MM.1S (cell line): ENCODE data around the gene ALG6.
"Not testable (repeated sequence)": the region's sequence is repeated elsewhere in the genome, so short reads cannot be mapped to it uniquely, and the experiment has no call there.

Source experiments
- DNase-seq: peaks from one replicate; pipeline ENCODE4 v3.0.0-alpha.2; 2015
- H2AFZ ChIP-seq: fragments of 300-600 bp; sonication (generic); 2 replicates; pipeline ENCODE4 v1.6.0; 2016; ENCODE audit warnings: antibody characterized with exemption, low read length
- H3F3A ChIP-seq: fragments of 300-600 bp; sonication (generic); 2 replicates; pipeline ENCODE4 v1.6.1; 2016; ENCODE audit warnings: mild to moderate bottlenecking, antibody characterized with exemption, low read length, moderate library complexity, mixed read lengths; ENCODE audit not compliant: insufficient read depth
- H3K27ac ChIP-seq: fragments of 300-600 bp; sonication (generic); 2 replicates; pipeline ENCODE4 v1.5.1; 2016; ENCODE audit warnings: mild to moderate bottlenecking, low read length
- H3K27me3 ChIP-seq: fragments of 300-600 bp; sonication (generic); replicated peaks from 2 replicates; pipeline ENCODE4 v1.6.0; 2016; ENCODE audit warnings: low read length; ENCODE audit not compliant: insufficient read depth
- H3K36me3 ChIP-seq: fragments of 300-600 bp; sonication (generic); replicated peaks from 2 replicates; pipeline ENCODE4 v1.6.1; 2016; ENCODE audit warnings: mild to moderate bottlenecking, low read length, mixed read lengths; ENCODE audit not compliant: insufficient read depth
- H3K4me1 ChIP-seq: fragments of 300-600 bp; sonication (generic); 2 replicates; pipeline ENCODE4 v1.6.1; 2016; ENCODE audit warnings: low read length, mixed read lengths
- H3K4me2 ChIP-seq: fragments of 300-600 bp; sonication (generic); 2 replicates; pipeline ENCODE4 v1.6.0; 2016; ENCODE audit warnings: low read depth, low read length
- H3K4me3 ChIP-seq: fragments of 300-600 bp; sonication (generic); 2 replicates; pipeline ENCODE4 v1.5.1; 2016; ENCODE audit warnings: low read length, mixed read lengths
- H3K79me2 ChIP-seq: fragments of 300-600 bp; sonication (generic); 2 replicates; pipeline ENCODE4 v1.6.1; 2016; ENCODE audit warnings: mixed run types, low read length, mixed read lengths
- H3K9ac ChIP-seq: fragments of 300-600 bp; sonication (generic); 2 replicates; pipeline ENCODE4 v1.6.1; 2016; ENCODE audit warnings: low read length, mixed read lengths
- H3K9me2 ChIP-seq: fragments of 300-600 bp; sonication (generic); replicated peaks from 2 replicates; pipeline ENCODE4 v1.6.1; 2016; ENCODE audit warnings: mild to moderate bottlenecking, low read length, mixed read lengths; ENCODE audit not compliant: insufficient read depth
- H3K9me3 ChIP-seq: fragments of 300-600 bp; sonication (generic); replicated peaks from 2 replicates; pipeline ENCODE4 v1.6.1; 2016; ENCODE audit warnings: mild to moderate bottlenecking, low read length, mixed read lengths; ENCODE audit not compliant: insufficient read depth
- H4K20me1 ChIP-seq: fragments of 300-600 bp; sonication (generic); 2 replicates; pipeline ENCODE4 v1.6.1; 2016; ENCODE audit warnings: mild to moderate bottlenecking, low read length, moderate library complexity, mixed read lengths; ENCODE audit not compliant: insufficient read depth
- CTCF ChIP-seq: fragments of 300-600 bp; sonication (generic); IDR thresholded peaks from 2 replicates; pipeline ENCODE4 v1.5.1; 2016; ENCODE audit warnings: antibody characterized with exemption, low read length, mixed read lengths
- EZH2 ChIP-seq: fragments of 300-600 bp; sonication (generic); optimal IDR thresholded peaks from 2 replicates; pipeline ENCODE3; 2017; ENCODE audit warnings: low read depth, mild to moderate bottlenecking, antibody characterized with exemption, low read length, mixed read lengths
- EZH2phosphoT487 ChIP-seq: fragments of 300-600 bp; sonication (generic); IDR thresholded peaks from 2 replicates; pipeline ENCODE4 v1.6.1; 2018; ENCODE audit warnings: antibody characterized with exemption, low read length

Gene ALG6

GRCh38 chr1:63466181-63466580 is 98.8 kb downstream of the ALG6 start:
- no peaks in the 10 kb centered on the region for H3K79me2 ChIP-seq
- no peaks in the 10 kb centered on the region for H3K9me2 ChIP-seq
- no peaks in the 10 kb centered on the region for H4K20me1 ChIP-seq
- peaks cover 11% of the 10 kb centered on the region; the same call in 1 of the 2 replicates for H3K36me3 ChIP-seq
- TF ChIP-seq EZH2phosphoT487: no peak
- TF ChIP-seq CTCF: no peak
- no peak for TF ChIP-seq EZH2
- H3K4me3 ChIP-seq: no peak overlapping the region
- no peaks in the 10 kb centered on the region for H3F3A ChIP-seq
- H3K9ac ChIP-seq: no peak overlapping the region
- no peaks in the 10 kb centered on the region for H3K27me3 ChIP-seq
- no peaks in the 10 kb centered on the region for H3K4me1 ChIP-seq
- no peak overlapping the region for H2AFZ ChIP-seq
- no peaks in the 10 kb centered on the region for H3K9me3 ChIP-seq
- no peak overlapping the region for H3K4me2 ChIP-seq
- no peak for DNase-seq
- no peak overlapping the region for H3K27ac ChIP-seq

- H3K36me3 ChIP-seq: peaks cover 6% of the 10 kb centered on the region; the same call in 1 of the 2 replicates
- H3K9me3 ChIP-seq: no peaks in the 10 kb centered on the region
- H3K9ac ChIP-seq: no peak overlapping the region
- no peaks in the 10 kb centered on the region for H3K4me1 ChIP-seq
- H4K20me1 ChIP-seq: no peaks in the 10 kb centered on the region
- no peaks in the 10 kb centered on the region for H3K79me2 ChIP-seq
- no peak overlapping the region for H2AFZ ChIP-seq
- H3K27me3 ChIP-seq: no peaks in the 10 kb centered on the region
- no peaks in the 10 kb centered on the region for H3K9me2 ChIP-seq
- no peak overlapping the region for H3K27ac ChIP-seq
- H3K4me2 ChIP-seq: no peak overlapping the region
- no peak overlapping the region for H3K4me3 ChIP-seq
- DNase-seq: no peak
- no peak for TF ChIP-seq CTCF
- no peak for TF ChIP-seq EZH2
- no peak for TF ChIP-seq EZH2phosphoT487
- H3F3A ChIP-seq: no peaks in the 10 kb centered on the region
These were observed 99.3 kb downstream of the ALG6 start for GRCh38 chr1:63466759-63467158.

- DNase-seq, H3K79me2 ChIP-seq, H2AFZ ChIP-seq, H3K27ac ChIP-seq, H3K4me3 ChIP-seq, H3K9me3 ChIP-seq, H3K4me1 ChIP-seq, H4K20me1 ChIP-seq, H3K36me3 ChIP-seq, H3F3A ChIP-seq, H3K4me2 ChIP-seq, H3K9ac ChIP-seq, H3K27me3 ChIP-seq, H3K9me2 ChIP-seq: not testable (repeated sequence)
These were observed 101.3 kb downstream of the ALG6 start for GRCh38 chr1:63468683-63469082.

DNA sequence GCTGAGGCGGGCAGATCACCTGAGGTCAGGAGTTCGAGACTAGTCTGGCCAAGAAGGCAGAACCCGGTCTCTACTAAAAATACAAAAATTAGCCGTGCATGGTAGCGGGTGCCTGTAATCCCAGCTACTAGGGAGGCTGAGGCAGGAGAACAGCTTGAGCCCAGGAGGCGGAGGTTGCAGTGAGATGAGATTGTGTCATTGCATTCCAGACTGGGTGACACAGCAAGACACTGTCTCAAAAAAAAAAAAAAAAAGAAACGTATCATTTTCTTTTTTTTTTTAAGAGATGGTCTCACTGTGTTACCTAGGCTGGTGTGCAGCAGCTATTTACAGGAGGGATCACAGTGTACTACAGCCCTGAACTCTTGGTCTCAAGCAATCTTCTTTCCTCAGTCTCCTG is 108.3 kb downstream of the ALG6 start:
- Histone ChIP-seq H3K9ac (no peak overlapping the region), H3K4me2 (no peak overlapping the region), H3K79me2 (no peaks in the 10 kb centered on the region), H3K9me3 (no peaks in the 10 kb centered on the region), H3K27ac (no peak overlapping the region), H3K27me3 (no peaks in the 10 kb centered on the region), H3K9me2 (no peaks in the 10 kb centered on the region), H3F3A (no peaks in the 10 kb centered on the region), H3K36me3 (no peaks in the 10 kb centered on the region), H3K4me3 (no peak overlapping the region), H3K4me1 (no peaks in the 10 kb centered on the region), H2AFZ (no peak overlapping the region), H4K20me1 (no peaks in the 10 kb centered on the region)
- no peak for DNase-seq
- TF ChIP-seq EZH2 (no peak), EZH2phosphoT487 (no peak), CTCF (no peak)
